Keratinocyte (primary cell): ENCODE data around the gene NLGN1. TPM values are rescaled to one million over a fixed set of nuclear protein-coding genes. Genes with fewer than 3 reads are reported as not detected.

Experiments
- DNase-seq: peaks from one replicate; pipeline ENCODE4 v3.0.0-alpha.2; 2011; ENCODE audit warnings: low read depth, missing footprints, low spot score
- FAIRE-seq: peaks from 2 replicates; lab custom pipeline; 2011; peaks lifted over from hg19 to GRCh38; lab: Jason Lieb, UNC
- H2AFZ ChIP-seq: 2 replicates; pipeline ENCODE4 v1.6.0; 2012; ENCODE audit warnings: low read length, control low read depth, inconsistent platforms; ENCODE audit not compliant: control insufficient read depth
- H3K27ac ChIP-seq: 2 replicates; pipeline ENCODE4 v1.5.1; 2011; ENCODE audit warnings: low read length; ENCODE audit not compliant: control insufficient read depth, insufficient read depth
- H3K27me3 ChIP-seq: 3 replicates; pipeline ENCODE4 v1.6.0; 2011; ENCODE audit warnings: low read length; ENCODE audit not compliant: control insufficient read depth, insufficient read depth; ENCODE audit errors: extremely low read depth
- H3K36me3 ChIP-seq, 2 experiments: 2 replicates in 1 of 2; 3 replicates in 1 of 2; pipeline ENCODE4 v1.5.1; 2011; ENCODE audit warnings: low read length in 2 of 2, mild to moderate bottlenecking in 1 of 2; ENCODE audit not compliant: control insufficient read depth in 2 of 2, insufficient read depth in 2 of 2; ENCODE audit errors: extremely low read depth in 1 of 2
- H3K4me1 ChIP-seq: 3 replicates; pipeline ENCODE4 v1.5.1; 2011; ENCODE audit warnings: low read length; ENCODE audit not compliant: control insufficient read depth, insufficient read depth; ENCODE audit errors: extremely low read depth
- H3K4me2 ChIP-seq: 3 replicates; pipeline ENCODE4 v1.6.0; 2011; ENCODE audit warnings: low read depth, low read length; ENCODE audit not compliant: control insufficient read depth, insufficient read depth; ENCODE audit errors: extremely low read depth
- H3K4me3 ChIP-seq, 3 experiments: fragments of 200-600 bp in 1 of 3; sonication (generic) in 1 of 3; 2 replicates in 2 of 3; 3 replicates in 1 of 3; pipeline ENCODE4 v1.5.1; 2011 to 2016; ENCODE audit warnings: low read length in 3 of 3, mild to moderate bottlenecking in 3 of 3, control low read depth in 2 of 3, inconsistent platforms in 1 of 3, low read depth in 1 of 3, mixed read lengths in 1 of 3, mixed run types in 1 of 3, moderate library complexity in 1 of 3; ENCODE audit not compliant: control insufficient read depth in 2 of 3, insufficient read depth in 2 of 3; ENCODE audit errors: extremely low read depth in 1 of 3
- H3K79me2 ChIP-seq: 2 replicates; pipeline ENCODE4 v1.6.0; 2012; ENCODE audit warnings: low read length; ENCODE audit not compliant: control insufficient read depth, insufficient read depth
- H3K9ac ChIP-seq: 3 replicates; pipeline ENCODE4 v1.6.0; 2011; ENCODE audit warnings: low read length; ENCODE audit not compliant: control insufficient read depth, insufficient read depth; ENCODE audit errors: extremely low read depth
- H3K9me1 ChIP-seq: 3 replicates; pipeline ENCODE4 v1.6.0; 2011; ENCODE audit warnings: low read length; ENCODE audit not compliant: control insufficient read depth, insufficient read depth; ENCODE audit errors: extremely low read depth
- H3K9me3 ChIP-seq: 2 replicates; pipeline ENCODE4 v1.5.1; 2012; ENCODE audit warnings: low read depth, low read length; ENCODE audit not compliant: control insufficient read depth
- H4K20me1 ChIP-seq: 3 replicates; pipeline ENCODE4 v1.6.0; 2011; ENCODE audit warnings: low read length; ENCODE audit not compliant: control insufficient read depth, insufficient read depth; ENCODE audit errors: extremely low read depth
- CTCF ChIP-seq, 3 experiments: IDR thresholded peaks in 1 of 3; conservative IDR thresholded peaks in 1 of 3; optimal IDR thresholded peaks in 1 of 3; 2 replicates in 2 of 3; 3 replicates in 1 of 3; pipeline versions ENCODE3 to v1.5.1; 2011; ENCODE audit warnings: low read length in 3 of 3, mild to moderate bottlenecking in 3 of 3, moderate library complexity in 2 of 3, control low read depth in 1 of 3, inconsistent platforms in 1 of 3; ENCODE audit not compliant: insufficient read depth in 2 of 3; ENCODE audit errors: extremely low read depth in 1 of 3
- EZH2 ChIP-seq: IDR thresholded peaks from one replicate; pipeline ENCODE4 v1.6.1; 2012; ENCODE audit warnings: inconsistent platforms, mild to moderate bottlenecking, low read length, moderate library complexity
- dilution Hi-C: fragments of 300-500 bp; cut with MboI; formaldehyde crosslinking; loops from one replicate; pipeline ENCODE4 v1.7.0; 2020; ENCODE audit warnings: low sequenced_read_pairs; ENCODE audit not compliant: extremely low pct_ligation_motif_present
- polyA plus RNA-seq, 5 experiments: library from polyadenylated mRNA; depleted of rRNA in 3 of 5; stranded (reverse) in 3 of 5; stranded (forward) in 1 of 5; unstranded in 1 of 5; fragments of >200 nt; gene quantifications; 1 replicate in 1 of 5; 2 replicates in 3 of 5; 3 replicates in 1 of 5; pipeline versions ENCODE4 v1.2.1 to v1.2.3, GENCODE V29; 2011 to 2012; ENCODE audit warnings: missing spikeins in 2 of 5, low read depth in 1 of 5, low replicate concordance in 1 of 5

Gene NLGN1
- polyA plus RNA-seq, 1 donor (not counting 4 experiments of a cell fraction or from before 2014, with no cell fraction given): not detected

GRCh38 chr3:174126990-174127758 is 729.6 kb downstream of the NLGN1 start:
- Histone ChIP-seq H3K9me3 (no peaks in the 10 kb centered on the region), H3K9me1 (no peaks in the 10 kb centered on the region), H3K9ac (no peak overlapping the region), H3K36me3 (no peaks in the 10 kb centered on the region), H3K79me2 (no peaks in the 10 kb centered on the region), H4K20me1 (no peaks in the 10 kb centered on the region), H3K4me2 (no peak overlapping the region), H3K27me3 (no peaks in the 10 kb centered on the region), H3K4me3 (no peak overlapping the region), H3K27ac (no peak overlapping the region), H2AFZ (no peak overlapping the region), H3K4me1 (no peaks in the 10 kb centered on the region)
- TF ChIP-seq EZH2: no peak
- no peak for TF ChIP-seq CTCF (optimal IDR thresholded peaks at IDR 0.05 in 1 of 3, IDR thresholded peaks at IDR 0.05 in 1 of 3, conservative IDR thresholded peaks at IDR 0.05 in 1 of 3; ENCODE audit: extremely low read depth in 1 of 3, insufficient read depth in 2 of 3, low read length in 3 of 3)
- FAIRE-seq: no peak
- dilution Hi-C loops: no loop called here
- DNase-seq: no peak

- Histone ChIP-seq H4K20me1 (no peaks in the 10 kb centered on the region), H3K4me2 (no peak overlapping the region), H2AFZ (no peak overlapping the region), H3K27me3 (no peaks in the 10 kb centered on the region), H3K9me1 (no peaks in the 10 kb centered on the region), H3K4me3 (no peak overlapping the region), H3K36me3 (no peaks in the 10 kb centered on the region), H3K9ac (no peak overlapping the region), H3K27ac (no peak overlapping the region), H3K4me1 (no peaks in the 10 kb centered on the region), H3K79me2 (no peaks in the 10 kb centered on the region), H3K9me3 (no peaks in the 10 kb centered on the region)
- dilution Hi-C loops: no loop called here
- DNase-seq (no peak), FAIRE-seq (no peak)
- TF ChIP-seq EZH2 (no peak), CTCF (optimal IDR thresholded peaks at IDR 0.05 in 1 of 3, IDR thresholded peaks at IDR 0.05 in 1 of 3, conservative IDR thresholded peaks at IDR 0.05 in 1 of 3; ENCODE audit: extremely low read depth in 1 of 3, insufficient read depth in 2 of 3, low read length in 3 of 3) (no peak)
Observed at GRCh38 chr3:174132006-174132405, 734.5 kb downstream of the NLGN1 start.
